ENCODE measurements around the gene KHDC4. TPM values are rescaled to one million over a fixed set of nuclear protein-coding genes. Genes with fewer than 3 reads are reported as not detected.

KHDC4 gene
- total RNA-seq, 4 donors from 2014 or later, result 30.9 to 62.0 (median 39.5) TPM

- no peak for TF ChIP-seq CTCF (IDR thresholded peaks at IDR 0.05; ENCODE audit: low read depth)
Measured at GRCh38 chr1:155892796-155893195, 41.4 kb downstream of the KHDC4 start.

- TF ChIP-seq CTCF (IDR thresholded peaks at IDR 0.05; ENCODE audit: low read depth), result no peak
Measured at GRCh38 chr1:155890251-155890650, 44.0 kb downstream of the KHDC4 start.

- TF ChIP-seq CTCF (IDR thresholded peaks at IDR 0.05; ENCODE audit: low read depth), result no peak
Measured at GRCh38 chr1:155889566-155889965, 44.6 kb downstream of the KHDC4 start.

GRCh38 chr1:155888481-155888880 is 45.7 kb downstream of the KHDC4 start:
- TF ChIP-seq CTCF (IDR thresholded peaks at IDR 0.05; ENCODE audit: low read depth), result no peak

GRCh38 chr1:155884982-155885381 is 49.2 kb downstream of the KHDC4 start:
- TF ChIP-seq CTCF (IDR thresholded peaks at IDR 0.05; ENCODE audit: low read depth), result no peak

GRCh38 chr1:155884031-155884960 is 49.9 kb downstream of the KHDC4 start:
- no peak for TF ChIP-seq CTCF (IDR thresholded peaks at IDR 0.05; ENCODE audit: low read depth)

- no peak for TF ChIP-seq CTCF (IDR thresholded peaks at IDR 0.05; ENCODE audit: low read depth)
Measured at GRCh38 chr1:155882766-155883165, 51.4 kb downstream of the KHDC4 start.
